K562 (cell line): ENCODE results near the gene USP37. TPM values are rescaled to one million over a fixed set of nuclear protein-coding genes. Genes with fewer than 3 reads are reported as not detected.

Source experiments
- ATAC-seq: fragments of 200-7000 bp; cut with Tn5 transposase; 3 replicates; pipeline ENCODE4 v1.9.1; 2020; ENCODE audit warnings: moderate library complexity
- BruUV-seq: library from RNA; stranded (reverse); fragments of 400-500 nt; replicated peaks from 2 replicates; lab custom pipeline; 2021; lab: Mats Ljungman, UMichigan
- CTCF ChIA-PET: fragments of 300-600 bp; formaldehyde crosslinking; extraction: SDS; loops from one replicate; lab custom pipeline; 2021; ENCODE audit warnings: low intra/inter-chr PET ratio; lab: Yijun Ruan, JAX
- POLR2A ChIA-PET: fragments of 300-600, 350-650 bp; sonication (Branson Sonifier 250); formaldehyde crosslinking; extraction: SDS; loops from one replicate; lab custom pipeline; 2021; ENCODE audit warnings: antibody characterized with exemption, inconsistent platforms; lab: Yijun Ruan, JAX
- DNase-seq, 4 experiments: peaks; one replicate each; pipeline versions ENCODE4 v3.0.0 to v3.0.0-alpha.2; 2011 to 2018; ENCODE audit warnings: low spot score in 3 of 4, mixed read lengths in 3 of 4; ENCODE audit errors: extremely low read depth in 1 of 4
- FAIRE-seq: peaks from 2 replicates; lab custom pipeline; 2011; peaks lifted over from hg19 to GRCh38; lab: Jason Lieb, UNC
- H2AFZ ChIP-seq: 2 replicates; pipeline ENCODE4 v1.6.0; 2011; ENCODE audit warnings: low read depth, low read length, control low read depth, inconsistent platforms
- H3K27ac ChIP-seq: fragments of 200-600 bp; 3 replicates; pipeline ENCODE4 v1.8.0; 2011; ENCODE audit warnings: low read depth, mild to moderate bottlenecking, control low read depth, inconsistent platforms, low read length, moderate library complexity, mixed read lengths; ENCODE audit errors: extremely low read depth
- H3K27me3 ChIP-seq, 2 experiments: fragments of 300-600 bp in 1 of 2; 2 replicates in 1 of 2; 3 replicates in 1 of 2; pipeline versions ENCODE4 v1.6.0 to v1.8.0; 2011; ENCODE audit warnings: inconsistent platforms in 2 of 2, low read length in 2 of 2, mild to moderate bottlenecking in 1 of 2, mixed read lengths in 1 of 2, moderate library complexity in 1 of 2; ENCODE audit not compliant: control insufficient read depth in 2 of 2, insufficient read depth in 2 of 2
- H3K36me3 ChIP-seq: fragments of 300-600 bp; 3 replicates; pipeline ENCODE4 v1.8.0; 2011; ENCODE audit warnings: mild to moderate bottlenecking, low read length, inconsistent platforms; ENCODE audit not compliant: control insufficient read depth, insufficient read depth
- H3K4me1 ChIP-seq, 2 experiments: fragments of 200-600 bp in 1 of 2; replicated peaks in 1 of 2; 2 replicates in 1 of 2; 3 replicates in 1 of 2; pipeline versions ENCODE4 v1.5.1 to v1.8.0; 2011; ENCODE audit warnings: inconsistent platforms in 2 of 2, low read length in 2 of 2, mild to moderate bottlenecking in 1 of 2, mixed read lengths in 1 of 2, moderate library complexity in 1 of 2; ENCODE audit not compliant: control insufficient read depth in 2 of 2, insufficient read depth in 2 of 2
- H3K4me2 ChIP-seq: 2 replicates; pipeline ENCODE4 v1.6.1; 2011; ENCODE audit warnings: low read length, control low read depth, inconsistent platforms, mixed read lengths; ENCODE audit not compliant: insufficient read depth
- H3K4me3 ChIP-seq: fragments of 200-600 bp; sonication (generic), shearing (Covaris generic); 2 replicates; pipeline ENCODE4 v1.5.1; 2016; ENCODE audit warnings: control low read depth, inconsistent platforms
- H3K79me2 ChIP-seq: fragments of 200-600 bp; 3 replicates; pipeline ENCODE4 v1.8.0; 2011; ENCODE audit warnings: low read length, inconsistent platforms; ENCODE audit not compliant: control insufficient read depth, insufficient read depth
- H3K9ac ChIP-seq, 2 experiments: 2 replicates each; pipeline versions ENCODE4 v1.6.0 to v1.6.1; 2011; ENCODE audit warnings: low read depth in 2 of 2, low read length in 2 of 2, control low read depth in 1 of 2, inconsistent platforms in 1 of 2, mild to moderate bottlenecking in 1 of 2, mixed read lengths in 1 of 2; ENCODE audit not compliant: insufficient read depth in 1 of 2
- H3K9me1 ChIP-seq: one replicate; pipeline ENCODE4 v1.6.0; 2011; ENCODE audit warnings: inconsistent platforms, mild to moderate bottlenecking, low read length, moderate library complexity; ENCODE audit not compliant: control insufficient read depth, insufficient read depth
- H3K9me3 ChIP-seq: replicated peaks from 2 replicates; pipeline ENCODE4 v1.5.1; 2011; ENCODE audit warnings: low read depth, low read length, inconsistent platforms; ENCODE audit not compliant: control insufficient read depth, insufficient read depth
- H4K20me1 ChIP-seq: replicated peaks from 2 replicates; pipeline ENCODE4 v1.6.1; 2011; ENCODE audit warnings: low read length, inconsistent platforms, mixed read lengths; ENCODE audit not compliant: control insufficient read depth, insufficient read depth
- C11orf30 ChIP-seq: fragments of 450-650 bp; IDR thresholded peaks from 2 replicates; pipeline ENCODE4 v1.6.1; 2016; ENCODE audit warnings: low read depth, mild to moderate bottlenecking
- CBX2 ChIP-seq: fragments of 200-600 bp; sonication (generic); IDR thresholded peaks from one replicate; pipeline ENCODE4 v1.6.1; 2012; ENCODE audit warnings: mild to moderate bottlenecking, low read length, inconsistent platforms; ENCODE audit not compliant: insufficient read depth, poor library complexity, severe bottlenecking
- TCF7L2 ChIP-seq: fragments of 150-350 bp; IDR thresholded peaks from 2 replicates; pipeline ENCODE4 v1.6.1; 2016; ENCODE audit warnings: low read depth, mild to moderate bottlenecking, low read length, moderate library complexity
- ZNF316 ChIP-seq: fragments of 450-650 bp; IDR thresholded peaks from 2 replicates; pipeline ENCODE4 v1.6.1; 2016
- WGBS: fragments of 100-300 bp; shearing (Covaris generic); methylation state at CpG from one replicate; pipeline ENCODE4 v1.1.6; 2016; ENCODE audit warnings: low coverage, mixed read lengths; ENCODE audit not compliant: insufficient coverage; ENCODE audit errors: missing lambda C conversion rate; 5-methylcytosine and 5-hydroxymethylcytosine counted together
- in situ Hi-C: fragments of 300-500 bp; cut with MboI; formaldehyde crosslinking; loops from 4 replicates; pipeline ENCODE4 v1.15.0; 2018; ENCODE audit warnings: inconsistent platforms, mixed read lengths
- intact Hi-C: fragments of 100-400 bp; cut with micrococcal nuclease; formaldehyde crosslinking; loops from 2 replicates; pipeline ENCODE4 v1.14.2; 2022
- polyA plus RNA-seq, 8 experiments: library from polyadenylated mRNA; depleted of rRNA in 4 of 8; stranded (reverse) in 5 of 8; unstranded in 3 of 8; fragments of >200 nt; fragmentation: Nextera tagmentation in 2 of 8; fragmentation: Illumina TruSeq in 1 of 8; extraction: Ambion mirVana in 2 of 8; extraction: Trizol in 1 of 8; gene quantifications; 2 replicates each; pipeline versions ENCODE4 v1.2.1 to v1.2.3, GENCODE V29; 2011 to 2014; ENCODE audit warnings: inconsistent platforms in 1 of 8, missing spikeins in 1 of 8
- total RNA-seq, 7 experiments: library from RNA; depleted of rRNA in 6 of 7; stranded (reverse); fragments of >200 nt in 6 of 7; fragmentation: Illumina TruSeq in 2 of 7; extraction: Trizol in 2 of 7; gene quantifications; 2 replicates each; pipeline versions ENCODE4 v1.2.1 to v1.2.3, GENCODE V29; 2011 to 2021; ENCODE audit warnings: low replicate concordance in 1 of 7
- TF ChIP-seq, protein P1 (sequence below), 3 experiments: IDR thresholded peaks in 2 of 3; conservative IDR thresholded peaks in 1 of 3; 2 replicates each; pipeline ENCODE4 v1.5.1; 2011 to 2012; ENCODE audit warnings: low read length in 3 of 3, mild to moderate bottlenecking in 3 of 3, control low read depth in 2 of 3, improper control_type of control experiment in 1 of 3, inconsistent platforms in 1 of 3, low read depth in 1 of 3, mixed read lengths in 1 of 3, moderate library complexity in 1 of 3; ENCODE audit not compliant: insufficient read depth in 2 of 3

USP37 gene
- total and polyA plus RNA-seq, 9 of the 15 experiments (the other 6 are each of a cell fraction or from before 2014, with no cell fraction given), result 2.0 to 14.2 (median 8.5) TPM

DNA sequence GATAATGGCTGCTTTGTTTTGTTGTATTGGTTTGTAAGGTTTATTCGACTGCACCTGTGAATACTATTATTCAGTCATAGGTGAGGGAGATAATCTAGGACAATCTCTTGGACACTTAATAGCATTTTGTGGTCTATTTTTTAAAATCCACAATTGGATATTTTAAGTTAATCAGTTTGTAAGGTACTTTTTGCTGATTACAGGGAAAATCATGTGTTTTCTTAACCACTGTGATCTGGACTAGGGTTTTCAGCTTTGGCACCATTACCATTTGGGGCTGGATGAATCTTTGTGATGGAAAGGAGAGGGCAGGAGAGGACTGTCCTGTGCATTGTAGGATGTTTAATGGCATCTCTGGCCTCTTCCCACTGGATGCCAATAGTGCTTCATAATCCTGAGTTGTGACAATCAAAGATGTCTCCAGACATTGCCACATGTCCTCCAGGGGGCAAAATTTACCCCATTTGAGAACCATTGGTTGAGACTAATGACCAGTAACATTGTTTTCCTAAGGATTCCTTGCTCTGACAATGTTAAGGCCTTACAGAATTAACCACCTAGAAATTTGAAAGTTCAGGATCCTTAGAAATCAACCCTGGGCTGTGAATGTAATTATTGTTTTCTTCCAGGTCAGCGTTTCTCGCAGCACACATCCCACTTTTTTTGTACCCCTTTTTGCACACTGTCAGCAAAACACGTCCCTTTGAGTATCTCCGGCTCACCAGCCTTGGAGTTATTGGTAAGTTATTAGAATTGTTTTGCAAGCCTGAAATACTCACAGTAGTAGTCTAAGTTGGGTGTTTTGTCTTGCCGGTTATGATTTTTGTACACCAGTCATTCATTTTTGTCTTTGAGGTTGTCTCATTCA, 16.1 kb upstream of the USP37 start:
- Histone ChIP-seq H4K20me1 (no peaks in the 10 kb centered on the region), H3K4me3 (no peak overlapping the region), H3K9ac (no peak overlapping the region), H3K27ac (no peak overlapping the region), H3K4me2 (no peak overlapping the region), H3K79me2 (peaks cover 10% of the 10 kb centered on the region; the same call in 2 of the 3 replicates), H3K36me3 (peaks cover 70% of the 10 kb centered on the region), H3K9me1 (no peaks in the 10 kb centered on the region), H3K9me3 (no peaks in the 10 kb centered on the region), H3K4me1 (no peaks in the 10 kb centered on the region), H2AFZ (no peak overlapping the region), H3K27me3 (no peaks in the 10 kb centered on the region)
- intact Hi-C loops (no loop called here), in situ Hi-C loops (no loop called here)
- WGBS, result 93% methylated on average over 6 of the region's 6 CpGs
- ATAC-seq, result peak; percentile 40; the same call in 1 of the 3 replicates
- no TSS peak for BruUV-seq
- no peak for FAIRE-seq
- DNase-seq, result no peak
- TF ChIP-seq TCF7L2, result no peak
- no peak for TF ChIP-seq CBX2
- TF ChIP-seq ZNF316, result peak; percentile 50
- TF ChIP-seq C11orf30, result peak; percentile 15; the same call in 1 of the 2 replicates
- TF ChIP-seq, protein P1, sequence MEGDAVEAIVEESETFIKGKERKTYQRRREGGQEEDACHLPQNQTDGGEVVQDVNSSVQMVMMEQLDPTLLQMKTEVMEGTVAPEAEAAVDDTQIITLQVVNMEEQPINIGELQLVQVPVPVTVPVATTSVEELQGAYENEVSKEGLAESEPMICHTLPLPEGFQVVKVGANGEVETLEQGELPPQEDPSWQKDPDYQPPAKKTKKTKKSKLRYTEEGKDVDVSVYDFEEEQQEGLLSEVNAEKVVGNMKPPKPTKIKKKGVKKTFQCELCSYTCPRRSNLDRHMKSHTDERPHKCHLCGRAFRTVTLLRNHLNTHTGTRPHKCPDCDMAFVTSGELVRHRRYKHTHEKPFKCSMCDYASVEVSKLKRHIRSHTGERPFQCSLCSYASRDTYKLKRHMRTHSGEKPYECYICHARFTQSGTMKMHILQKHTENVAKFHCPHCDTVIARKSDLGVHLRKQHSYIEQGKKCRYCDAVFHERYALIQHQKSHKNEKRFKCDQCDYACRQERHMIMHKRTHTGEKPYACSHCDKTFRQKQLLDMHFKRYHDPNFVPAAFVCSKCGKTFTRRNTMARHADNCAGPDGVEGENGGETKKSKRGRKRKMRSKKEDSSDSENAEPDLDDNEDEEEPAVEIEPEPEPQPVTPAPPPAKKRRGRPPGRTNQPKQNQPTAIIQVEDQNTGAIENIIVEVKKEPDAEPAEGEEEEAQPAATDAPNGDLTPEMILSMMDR (IDR thresholded peaks at IDR 0.05 in 2 of 3, conservative IDR thresholded peaks at IDR 0.05 in 1 of 3; ENCODE audit: insufficient read depth in 2 of 3, low read depth in 1 of 3, low read length in 3 of 3), result 0 out of 6 replicates have a peak, but pooled peaks of 1 of the 3 experiments have one; percentile 13
- CTCF ChIA-PET, result no interaction called here
- POLR2A ChIA-PET, result no interaction called here
